HEK293 (cell line): Measurements from ENCODE around the gene CFAP99.

ENCODE experiments used
- AEBP2 ChIP-seq: fragments of 450-650 bp; formaldehyde crosslinking; IDR thresholded peaks from 2 replicates; pipeline ENCODE4 v1.5.1; 2016; ENCODE audit warnings: missing biosample characterization, missing genetic modification characterization, borderline replicate concordance
- CTCF ChIP-seq: fragments of 450-650 bp; formaldehyde crosslinking; IDR thresholded peaks from 2 replicates; pipeline ENCODE4 v1.5.1; 2016; ENCODE audit warnings: missing biosample characterization, missing genetic modification characterization
- ELK4 ChIP-seq: IDR thresholded peaks from 2 replicates; pipeline ENCODE4 v1.6.1; 2011; ENCODE audit warnings: mild to moderate bottlenecking, low read depth, low read length, borderline replicate concordance
- HOXC10 ChIP-seq: sonication (generic); formaldehyde crosslinking; IDR thresholded peaks from 2 replicates; pipeline ENCODE4 v1.8.1; 2023; ENCODE audit warnings: mild to moderate bottlenecking, missing genetic modification reagents
- REST ChIP-seq: fragments of 450-650 bp; formaldehyde crosslinking; IDR thresholded peaks from 2 replicates; pipeline ENCODE4 v1.5.1; 2016; ENCODE audit warnings: missing biosample characterization, missing genetic modification characterization
- TSHZ1 ChIP-seq: fragments of 450-650 bp; formaldehyde crosslinking; IDR thresholded peaks from 2 replicates; pipeline ENCODE4 v1.5.1; 2016; ENCODE audit warnings: missing biosample characterization, missing genetic modification characterization, borderline replicate concordance
- ZBTB11 ChIP-seq: fragments of 450-650 bp; formaldehyde crosslinking; conservative IDR thresholded peaks from 2 replicates; pipeline ENCODE4 v1.5.1; 2016; ENCODE audit warnings: low read depth, missing biosample characterization, missing genetic modification characterization
- ZNF280C ChIP-seq: fragments of 450-650 bp; formaldehyde crosslinking; IDR thresholded peaks from 2 replicates; pipeline ENCODE4 v1.5.1; 2016; ENCODE audit warnings: missing biosample characterization, missing genetic modification characterization

- TF ChIP-seq TSHZ1 (tag by site-specific recombination) (no peak), CTCF (tag by site-specific recombination) (no peak), ZNF280C (tag by site-specific recombination) (no peak), HOXC10 (CRISPR knock-in tag) (no peak), ELK4 (no peak), REST (tag by site-specific recombination) (no peak), ZBTB11 (no peak), AEBP2 (tag by site-specific recombination) (no peak)
Measured at GRCh38 chr4:2425386-2426068, 6.8 kb downstream of the CFAP99 start.
